ENCODE data around the gene ADM5.

ADM5 gene

DNA sequence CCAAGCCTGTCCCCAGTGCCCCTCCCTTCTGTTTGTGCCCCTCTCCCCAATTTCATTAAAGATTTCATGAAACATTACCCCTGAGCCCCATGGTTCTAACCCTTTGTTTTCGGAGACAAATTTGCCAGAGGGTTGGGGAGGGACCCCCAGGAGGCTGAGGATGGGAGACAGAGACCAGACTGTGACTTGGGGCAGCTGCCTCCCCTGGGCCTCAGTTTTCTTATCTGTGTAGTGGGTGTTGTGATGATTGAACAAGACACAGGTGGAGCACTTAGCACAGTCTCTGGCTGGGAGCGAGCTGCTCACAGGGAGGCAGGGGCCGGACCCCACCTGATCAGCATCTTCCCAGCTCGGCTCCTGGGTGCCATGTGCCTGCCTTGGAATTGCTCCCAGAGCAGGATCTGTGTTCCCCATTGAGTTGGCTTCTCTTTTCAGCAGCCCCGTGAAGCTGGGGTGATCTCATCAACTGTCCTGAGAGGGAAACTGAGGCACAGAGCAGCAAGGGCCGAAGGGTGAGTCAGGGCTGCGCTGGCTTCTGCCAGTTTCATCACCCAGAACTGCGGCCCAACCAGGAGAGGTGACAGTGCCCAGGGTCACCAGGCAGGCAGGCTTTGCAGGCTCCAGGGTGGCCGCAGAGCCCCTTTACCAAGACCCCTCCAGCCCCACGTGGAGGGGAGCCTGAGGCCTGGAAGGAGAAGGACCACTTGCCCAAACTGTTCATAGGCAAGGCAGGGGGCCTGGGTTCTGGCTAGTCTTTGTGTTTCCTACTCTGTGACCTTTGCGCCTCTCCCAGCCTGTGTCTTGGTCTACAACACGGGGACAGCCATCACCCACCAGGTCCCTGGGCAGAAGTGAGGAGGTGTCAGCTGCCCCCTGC, 30.6 kb upstream of the ADM5 start:
- no peak for DNase-seq (ENCODE audit: low read depth in 2 of 2)

DNA sequence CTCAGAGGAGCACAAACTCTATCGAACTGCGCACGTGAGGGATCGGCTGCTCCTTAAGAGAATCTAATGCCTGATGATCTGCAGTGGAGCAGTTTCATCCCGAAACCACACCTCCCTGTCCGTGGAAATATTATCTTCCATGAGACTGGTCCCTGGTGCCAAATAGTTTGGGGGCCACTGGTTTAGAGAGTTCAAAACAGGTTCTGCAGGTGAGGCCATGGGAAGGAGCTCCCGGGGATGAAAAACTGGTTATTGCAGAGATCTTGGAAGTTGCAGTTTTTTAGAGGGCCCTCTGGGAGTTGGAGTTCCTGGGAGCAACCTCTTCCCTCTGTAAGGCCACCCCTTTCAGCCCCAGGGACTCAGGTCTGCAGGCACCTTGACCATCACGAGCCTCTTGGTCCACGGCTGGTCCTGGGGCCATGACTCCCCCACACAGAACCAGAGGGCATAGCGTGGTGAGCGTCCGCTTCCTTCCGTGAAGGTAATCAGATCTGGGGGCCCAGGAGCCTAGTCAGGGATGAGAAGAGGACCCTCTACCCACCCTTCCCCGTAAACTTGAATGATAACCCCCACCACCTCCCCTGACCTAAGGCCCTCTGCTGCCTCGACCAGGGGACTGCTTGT, 28.9 kb upstream of the ADM5 start:
- DNase-seq (ENCODE audit: low read depth in 2 of 2) = no peak

DNA sequence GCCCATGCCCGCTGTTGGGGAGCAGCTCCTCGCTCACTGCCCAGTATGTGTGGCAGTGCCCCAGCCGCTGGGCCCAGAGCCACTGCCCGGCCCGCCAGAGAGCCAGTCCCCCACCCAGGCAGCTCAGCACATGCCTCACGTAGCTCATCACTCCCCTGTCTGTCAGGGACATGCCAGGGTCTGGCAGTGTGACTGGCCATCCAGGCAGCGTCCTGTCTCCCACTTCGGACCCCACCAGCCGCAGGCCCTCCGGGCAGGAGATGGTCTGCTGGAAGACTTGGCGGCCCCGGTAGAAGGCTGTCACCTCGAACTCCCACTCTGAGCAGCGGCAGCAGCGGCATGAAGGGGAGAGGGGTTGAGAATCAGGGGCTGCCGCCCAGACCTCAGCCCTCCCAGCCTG, 27.4 kb upstream of the ADM5 start:
- DNase-seq (ENCODE audit: low read depth in 2 of 2) = no peak

DNA sequence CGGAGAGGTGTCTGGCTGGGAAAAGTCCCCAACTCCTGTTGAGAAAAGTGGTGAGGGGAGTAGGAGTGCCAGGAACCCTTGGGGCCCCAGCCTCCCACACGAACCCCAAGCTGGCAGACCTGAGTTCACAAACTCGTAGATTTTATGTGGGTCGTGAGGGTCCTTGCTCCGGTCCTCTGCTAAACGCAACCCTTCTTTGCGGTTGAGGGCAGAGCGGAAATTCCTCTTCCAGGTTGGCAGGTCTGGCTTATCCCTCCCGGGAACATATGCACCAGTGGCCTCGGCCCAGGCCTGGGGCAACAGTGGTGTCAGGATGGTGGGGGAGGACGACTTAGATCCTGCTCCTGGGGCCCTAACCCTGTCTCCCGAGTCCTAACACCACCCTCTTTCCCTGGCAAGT, 26.2 kb upstream of the ADM5 start:
- DNase-seq (ENCODE audit: low read depth in 2 of 2) = no peak

DNA sequence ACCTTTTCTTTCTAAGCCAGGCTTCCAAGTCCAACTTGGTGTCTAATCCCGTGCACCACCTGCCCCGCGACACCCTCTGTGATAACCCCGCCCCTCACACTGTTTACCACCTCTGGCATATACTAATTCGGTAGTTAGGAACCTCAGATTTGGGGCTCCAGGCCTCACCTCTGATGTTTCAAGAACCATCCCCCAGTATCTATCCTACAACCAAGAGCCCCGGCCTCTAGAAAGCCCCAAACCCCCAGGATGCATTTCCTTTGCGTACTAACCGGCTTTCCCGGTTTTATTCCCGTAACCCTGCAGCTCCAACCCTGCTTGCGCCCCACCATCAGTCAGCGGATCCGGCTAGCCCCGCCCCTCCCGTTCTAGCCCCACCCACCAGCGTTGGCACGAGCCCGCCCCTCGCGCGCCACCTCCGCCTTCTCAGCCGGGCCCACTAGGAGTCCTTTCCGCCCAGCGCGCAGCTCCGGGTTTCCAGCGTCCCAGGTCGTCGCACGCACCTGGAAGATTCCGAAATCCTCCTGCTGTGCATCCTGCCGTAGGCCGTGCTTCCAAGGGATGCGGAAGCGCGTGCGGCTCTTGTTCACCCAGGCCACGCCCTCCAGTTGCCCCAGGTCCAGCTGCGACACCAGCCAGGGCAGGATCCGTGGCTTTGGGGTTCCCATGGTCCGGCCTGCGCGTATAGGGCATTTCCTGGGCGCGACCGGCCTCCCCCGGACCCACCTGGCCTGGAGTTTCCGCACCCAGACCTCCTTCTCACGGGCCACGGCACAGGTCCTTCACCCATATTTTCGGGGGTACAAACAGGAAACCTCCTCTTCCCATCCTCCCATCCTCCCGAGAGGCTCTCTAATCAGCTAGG, 25.0 kb upstream of the ADM5 start:
- DNase-seq (ENCODE audit: low read depth in 2 of 2) = peak in 1 of 2 experiments; percentile 36

DNA sequence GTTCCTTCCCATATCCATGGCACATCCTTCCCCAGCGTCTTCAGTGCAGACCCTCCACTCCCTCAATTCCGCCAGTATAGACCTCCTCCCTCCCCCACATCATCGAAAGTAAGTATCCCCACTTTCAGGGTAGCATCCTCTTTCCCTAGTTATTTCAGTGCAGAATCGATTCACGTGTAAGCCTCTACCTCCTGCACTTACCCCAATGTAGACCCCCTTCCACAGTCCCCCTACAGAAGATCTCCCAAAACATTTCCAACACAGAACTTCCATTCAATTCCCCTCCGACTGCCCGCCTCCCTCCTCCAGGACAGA, 24.4 kb upstream of the ADM5 start:
- DNase-seq (ENCODE audit: low read depth in 2 of 2) = no peak

DNA sequence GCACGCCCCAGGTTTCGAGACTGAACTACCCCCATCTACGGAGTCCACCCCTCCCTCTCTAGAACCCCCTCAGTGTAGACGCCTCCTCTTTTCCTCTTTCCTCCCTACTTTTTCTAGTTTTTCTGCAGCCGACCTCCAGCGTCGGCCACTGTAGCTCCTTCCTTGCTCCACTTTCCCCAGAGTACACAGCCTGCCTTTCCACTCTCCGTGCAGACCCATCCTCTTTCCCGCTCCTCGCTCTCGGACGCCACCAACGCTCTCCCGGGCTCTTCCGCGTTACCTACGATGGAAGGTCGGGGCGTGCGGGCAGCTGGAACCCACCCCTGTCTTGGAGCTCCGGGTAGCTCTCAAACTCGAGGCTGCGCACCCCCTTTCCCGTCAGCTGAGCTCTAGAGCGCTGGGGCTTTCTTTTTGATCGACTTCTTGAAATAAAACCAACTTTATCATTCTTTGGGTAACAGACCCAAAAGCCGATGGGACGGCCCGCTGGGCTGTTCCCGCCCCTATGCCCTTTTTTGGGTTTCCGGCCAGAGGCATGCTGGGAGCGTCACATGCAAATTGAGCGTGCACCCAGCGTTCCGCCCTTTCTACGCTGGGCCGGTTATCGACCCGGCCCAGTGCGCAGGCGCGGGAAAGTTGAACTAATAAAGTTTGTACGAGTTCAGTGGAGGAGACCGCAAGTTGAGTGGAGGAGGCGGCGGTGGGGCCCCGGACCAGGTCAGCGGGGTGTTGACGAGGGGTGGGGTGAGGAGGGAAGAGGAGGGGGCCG, 23.9 kb upstream of the ADM5 start, which contains the start of the genes BCL2L12 and IRF3:
Gene BCL2L12, plus strand, starts transcription at position 583 of the 769 bp plus-strand sequence. CDS start 760 bp downstream, outside the sequence.
Gene IRF3, minus strand, starts transcription at position 507 of the 769 bp plus-strand sequence. CDS start 1,019 bp downstream, outside the sequence.
- peak; percentile 90 to 91 for DNase-seq (ENCODE audit: low read depth in 2 of 2)

DNA sequence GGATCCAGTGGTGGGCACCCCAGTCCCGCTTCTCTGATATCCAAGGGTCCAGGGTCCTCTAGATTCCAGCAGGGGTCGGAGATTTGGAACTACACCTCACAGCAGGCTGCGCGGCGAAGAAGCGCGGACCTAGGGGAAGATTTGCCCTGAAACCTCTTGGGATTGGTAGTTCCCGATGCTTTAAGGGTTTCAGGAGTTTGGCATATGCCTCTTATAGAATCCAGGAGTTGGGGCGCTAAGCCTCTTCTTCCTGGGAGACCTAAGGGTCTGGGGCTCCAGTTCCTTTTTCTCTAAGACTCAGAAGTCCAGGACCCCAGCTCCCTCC, 23.3 kb upstream of the ADM5 start:
- DNase-seq (ENCODE audit: low read depth in 2 of 2) = no peak

DNA sequence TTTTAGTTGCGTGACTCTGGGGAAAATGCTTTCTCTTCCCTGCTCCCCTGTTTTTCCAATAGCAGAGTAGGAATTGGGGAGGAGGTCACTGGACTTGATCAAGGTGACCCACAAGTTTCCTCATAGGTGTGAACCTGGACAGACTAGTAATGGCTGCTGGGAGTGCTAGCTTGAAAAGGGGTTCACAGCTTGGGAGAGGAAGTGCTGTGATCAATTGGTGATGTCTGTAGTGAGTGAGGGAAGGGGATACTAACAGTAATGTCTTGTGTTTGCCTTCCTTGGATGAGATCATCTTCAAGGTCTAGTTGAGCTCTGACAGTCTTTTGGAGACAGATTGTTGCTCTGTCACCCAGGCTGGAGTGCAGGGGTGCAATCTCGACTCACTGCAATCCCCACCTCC, 21.9 kb upstream of the ADM5 start:
- no peak for DNase-seq (ENCODE audit: low read depth in 2 of 2)

DNA sequence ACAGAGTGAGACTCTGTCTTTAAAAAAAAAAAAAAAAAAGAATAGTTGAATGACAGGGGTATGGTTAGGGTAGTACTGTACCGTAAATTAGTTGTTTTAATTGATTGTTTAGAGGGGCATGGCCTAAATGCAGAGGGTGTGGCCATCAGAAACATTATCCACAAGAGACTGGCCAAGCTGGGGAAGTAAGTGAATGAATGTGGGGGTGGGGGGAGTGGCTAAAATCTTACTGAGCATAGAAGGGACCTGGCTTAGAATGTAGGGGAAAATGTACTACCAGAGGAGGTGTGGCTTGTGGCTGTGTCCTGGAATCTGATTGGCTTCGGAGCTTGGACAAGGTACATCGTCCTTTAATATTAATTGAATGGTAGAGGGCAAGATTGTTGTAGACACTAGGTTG, 19.9 kb upstream of the ADM5 start:
- no peak for DNase-seq (ENCODE audit: low read depth in 2 of 2)

DNA sequence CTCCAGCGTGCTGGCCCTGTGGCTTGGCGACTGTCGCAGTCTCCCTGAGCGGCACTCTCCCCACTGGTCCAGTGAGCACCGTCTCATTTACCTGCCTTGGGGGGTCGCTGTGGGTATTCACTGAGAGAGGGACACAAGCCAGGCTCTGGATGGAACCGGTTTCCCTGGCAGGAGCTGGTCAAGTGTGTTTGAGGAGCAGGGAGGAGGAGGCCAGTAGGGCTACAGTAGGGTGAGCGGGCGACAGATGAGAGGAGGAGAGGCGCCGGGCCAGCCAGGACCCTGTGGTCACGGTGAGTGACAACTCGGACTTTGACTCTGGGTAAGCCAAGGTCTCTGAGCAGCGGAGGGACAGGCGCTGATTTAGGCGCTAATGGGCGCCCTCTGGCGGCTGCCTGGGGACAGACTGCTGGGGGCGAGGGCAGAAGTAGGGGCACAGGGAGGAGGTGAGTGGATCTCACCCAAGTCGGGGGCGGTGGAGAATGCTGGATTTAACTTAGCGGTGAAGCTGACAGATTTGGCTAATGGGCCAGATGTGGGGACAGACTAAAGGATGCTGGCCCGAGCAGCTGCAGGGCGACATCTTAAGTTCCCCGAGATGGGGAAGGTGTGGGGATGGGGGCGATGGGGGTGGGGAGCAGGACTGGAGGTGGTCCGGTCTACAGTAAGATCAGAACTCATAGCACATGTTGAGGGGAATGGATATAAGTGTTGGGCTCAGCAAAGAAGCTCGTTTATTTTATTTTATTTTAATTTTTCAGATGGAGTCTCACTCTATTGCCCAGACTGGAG, 17.1 kb upstream of the ADM5 start:
- DNase-seq (ENCODE audit: low read depth in 2 of 2) = no peak

DNA sequence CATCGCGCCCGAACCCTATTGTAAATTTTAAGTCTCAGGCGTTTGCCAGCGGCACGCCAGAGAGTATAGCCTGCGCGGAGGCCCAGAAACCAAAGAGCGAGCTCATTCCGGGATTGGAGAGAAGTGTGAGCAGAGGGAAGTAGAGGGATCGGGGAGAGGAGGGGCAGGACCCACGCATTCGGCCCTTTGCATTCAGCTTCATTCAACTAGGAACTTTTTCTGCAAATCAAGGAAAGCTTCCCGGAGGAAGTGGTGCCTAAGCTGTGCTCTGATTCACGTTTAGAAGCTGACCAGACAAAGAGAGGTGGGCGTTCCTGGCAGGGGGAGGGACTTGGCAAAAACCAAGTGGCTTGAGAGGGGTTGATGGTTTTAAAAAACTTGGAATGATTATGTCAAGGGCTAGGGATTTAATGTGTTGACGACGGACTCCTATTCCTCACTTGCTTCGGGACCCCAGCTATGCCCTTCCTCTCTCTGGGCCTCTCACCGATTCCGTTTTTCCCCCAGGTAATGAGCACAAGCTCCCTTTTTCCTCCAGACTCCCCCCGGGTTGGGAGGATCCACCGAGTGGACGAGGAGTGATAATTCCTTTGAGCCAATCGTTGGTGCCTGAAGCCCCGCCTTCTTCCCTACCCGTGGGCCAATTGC, 13.1 kb upstream of the ADM5 start:
- DNase-seq (ENCODE audit: low read depth in 2 of 2) = no peak

DNA sequence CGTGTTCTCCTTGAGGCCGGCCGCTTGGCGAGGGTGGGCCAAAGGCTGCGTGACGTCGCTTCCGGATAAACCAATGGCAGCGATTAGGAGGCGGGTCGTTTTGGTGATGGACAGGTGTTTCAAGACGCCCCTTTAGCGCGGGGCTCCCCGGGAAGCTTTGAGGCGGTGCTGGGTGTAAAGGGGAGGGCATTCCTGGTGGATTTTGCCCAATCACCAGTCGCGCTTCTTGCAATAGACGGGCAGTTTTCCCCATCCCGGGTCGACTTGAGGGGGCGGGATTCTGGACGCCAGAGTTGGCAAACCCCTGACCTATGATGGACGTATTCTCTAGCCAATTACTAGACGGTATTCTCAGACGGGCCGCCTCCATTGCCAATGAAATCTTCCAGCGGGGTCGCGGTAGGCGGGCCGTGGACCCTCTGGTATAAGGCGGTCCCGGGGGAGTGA, 12.6 kb upstream of the ADM5 start:
- peak; percentile 100 for DNase-seq (ENCODE audit: low read depth in 2 of 2)

DNA sequence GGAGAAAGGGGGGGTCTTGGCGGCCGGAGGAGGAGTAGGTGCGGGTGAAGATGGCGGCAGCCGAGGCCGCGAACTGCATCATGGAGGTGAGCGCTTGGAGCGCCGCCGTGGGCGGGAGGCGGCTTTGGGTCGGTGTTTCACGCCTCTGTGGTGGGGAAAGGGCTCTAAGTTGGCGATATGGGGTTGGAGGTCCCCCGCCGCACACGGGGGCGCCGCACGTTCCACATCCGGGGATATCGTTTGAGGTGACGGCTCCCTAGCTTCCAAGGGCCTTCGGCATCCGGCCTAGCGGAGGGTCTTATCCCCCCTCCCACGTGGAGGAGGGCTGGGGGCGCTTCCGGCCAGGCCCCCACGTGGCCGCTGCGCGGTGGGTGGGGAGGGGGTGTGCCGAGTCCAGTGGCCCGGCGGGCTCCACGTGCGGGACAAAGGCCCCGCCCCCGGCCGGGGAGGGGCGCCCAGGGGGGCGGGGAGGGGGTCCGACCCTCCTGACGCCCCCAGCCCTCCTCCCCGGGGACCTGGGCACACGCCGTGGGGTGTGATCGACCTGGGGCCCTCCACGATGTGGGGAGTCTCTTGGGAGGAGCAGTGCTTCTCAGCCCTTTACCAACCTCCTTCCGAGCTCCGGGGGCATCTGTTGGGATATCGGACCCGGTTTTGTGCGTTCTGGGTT, 12.0 kb upstream of the ADM5 start, which contains the start of gene PRMT1:
Gene PRMT1, plus strand, starts transcription at position 41 of the 670 bp plus-strand sequence. Its CDS starts 10 bp downstream, at position 51.
- no peak for DNase-seq (ENCODE audit: low read depth in 2 of 2)

DNA sequence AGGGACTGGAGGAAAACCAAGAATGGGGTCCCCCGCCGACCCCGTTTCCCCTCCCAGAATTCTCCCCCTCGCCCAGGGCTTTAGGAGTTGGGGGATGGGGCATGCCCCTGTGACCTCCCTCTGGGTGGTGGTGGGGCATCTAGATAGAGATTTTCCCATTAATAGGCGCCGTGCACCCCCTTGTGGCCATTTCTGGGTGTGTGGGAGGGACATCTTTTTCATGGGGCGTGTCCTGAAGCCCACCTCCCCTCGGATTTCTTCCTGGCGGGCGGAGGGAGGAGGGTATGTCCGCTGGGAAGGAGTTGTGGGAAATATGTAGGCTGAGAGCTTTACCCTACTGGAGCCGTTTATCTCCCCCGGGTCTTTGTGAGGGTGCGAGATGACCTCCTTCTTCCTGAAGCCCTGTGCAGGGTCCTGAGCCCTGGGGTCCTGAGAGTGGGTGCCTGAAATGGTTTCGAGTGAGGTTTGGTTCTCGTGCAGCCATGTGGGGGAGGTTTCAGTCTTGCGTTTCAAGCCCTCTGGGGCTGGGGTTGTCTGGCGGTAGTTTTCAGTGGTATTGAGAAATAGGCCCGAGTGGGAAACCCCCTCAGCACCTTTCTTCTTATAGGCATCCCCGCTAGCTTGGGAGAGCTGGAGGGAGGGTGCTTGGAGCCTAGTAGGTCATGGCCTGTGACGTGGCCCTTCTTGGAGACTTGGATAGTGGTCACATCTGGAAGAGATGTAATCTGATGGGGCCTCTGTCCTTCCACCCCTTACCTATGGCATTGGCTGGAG, 11.3 kb upstream of the ADM5 start:
- no peak for DNase-seq (ENCODE audit: low read depth in 2 of 2)

DNA sequence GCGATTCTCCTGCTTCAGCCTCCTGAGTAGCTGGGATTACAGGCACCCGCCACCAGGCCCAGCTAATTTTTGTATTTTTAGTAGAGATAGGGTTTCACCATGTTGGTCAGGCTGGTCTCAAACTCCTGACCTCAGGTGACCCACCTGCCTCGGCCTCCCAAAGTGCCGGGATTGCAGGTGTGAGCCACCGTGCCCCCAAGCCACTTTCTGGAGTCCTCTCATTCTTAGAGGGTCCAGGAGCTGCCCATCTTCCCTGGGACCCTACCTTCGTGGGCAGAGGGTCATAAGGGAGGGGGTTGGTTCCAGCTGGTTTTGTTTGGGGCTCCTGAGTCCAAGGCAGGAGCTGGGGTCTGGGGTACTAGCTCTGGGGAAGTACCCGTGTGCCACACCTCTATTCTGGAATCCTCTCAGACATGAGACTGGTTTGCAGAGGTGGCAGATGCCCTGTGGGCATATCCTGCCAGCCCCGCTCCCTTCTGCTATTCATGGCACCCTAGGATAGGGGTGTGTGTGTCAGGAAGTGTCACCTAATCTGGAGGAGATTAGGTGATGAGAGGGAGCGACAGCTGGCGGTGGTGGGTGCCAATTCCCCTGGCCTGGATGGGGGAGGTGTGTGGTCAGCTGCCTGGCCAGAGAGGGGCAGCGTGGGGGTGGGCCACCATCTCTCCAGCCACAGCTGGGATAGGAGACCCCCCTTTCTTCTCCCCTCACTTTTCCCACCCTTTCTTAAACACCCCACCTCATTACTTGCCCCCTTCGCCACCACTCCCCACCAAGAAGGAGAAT, 10.2 kb upstream of the ADM5 start:
- DNase-seq (ENCODE audit: low read depth in 2 of 2) = no peak

DNA sequence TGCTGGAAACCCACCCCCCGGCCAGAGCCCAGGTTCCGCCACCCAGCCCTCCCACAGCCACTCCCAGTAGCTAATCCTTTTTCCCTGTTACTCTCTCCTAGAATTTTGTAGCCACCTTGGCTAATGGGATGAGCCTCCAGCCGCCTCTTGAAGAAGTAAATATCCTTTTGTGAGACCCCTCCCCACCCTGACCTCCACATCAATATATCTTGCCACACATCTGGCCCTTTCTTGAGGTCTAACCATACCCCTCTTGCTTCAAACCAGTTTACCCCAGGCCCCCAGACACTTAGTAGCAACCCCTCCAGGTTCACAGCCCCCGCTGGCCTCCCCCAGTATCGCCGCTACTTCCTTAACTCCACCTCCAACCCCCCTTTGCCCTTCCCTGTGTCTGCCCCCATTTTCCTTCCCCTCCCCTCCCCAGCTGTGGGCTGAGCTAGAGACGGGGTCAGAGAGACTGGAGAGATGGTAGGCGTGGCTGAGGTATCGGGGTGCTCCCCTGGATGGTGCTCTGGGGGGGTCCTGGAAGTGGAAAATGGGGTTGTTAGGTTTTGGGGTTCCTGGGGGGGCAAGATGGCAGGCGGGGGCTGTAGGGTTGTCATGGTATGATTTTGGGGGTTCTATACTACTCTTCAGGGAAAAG, 9.5 kb upstream of the ADM5 start:
- no peak for DNase-seq (ENCODE audit: low read depth in 2 of 2)
